AG08396 (cell line): ENCODE results near the gene OR2A42.
"Not testable (repeated sequence)": the region's sequence is repeated elsewhere in the genome, so short reads cannot be mapped to it uniquely, and the experiment has no call there.

Source experiments
- DNase-seq: peaks from one replicate; pipeline ENCODE4 v3.0.0; 2012; ENCODE audit warnings: low spot score, mixed read lengths

OR2A42 gene

GRCh38 chr7:144239365-144239764, at the start of gene OR2A42:
Gene OR2A42 (minus strand): TSS chr7:144239605. CDS start chr7:144232843, 6,762 bp downstream.
- DNase-seq, result not testable (repeated sequence)

- not testable (repeated sequence) for DNase-seq
These were observed 47.9 kb upstream of the OR2A42 start for GRCh38 chr7:144287171-144287784.

GRCh38 chr7:144283716-144284115, 44.3 kb upstream of the OR2A42 start:
- not testable (repeated sequence) for DNase-seq

GRCh38 chr7:144282490-144282889, 43.1 kb upstream of the OR2A42 start:
- not testable (repeated sequence) for DNase-seq

GRCh38 chr7:144281981-144282380, 42.6 kb upstream of the OR2A42 start:
- DNase-seq, result not testable (repeated sequence)

- DNase-seq, result not testable (repeated sequence)
These were observed 40.6 kb upstream of the OR2A42 start for GRCh38 chr7:144280010-144280409.

GRCh38 chr7:144275281-144275680, 35.9 kb upstream of the OR2A42 start:
- DNase-seq, result not testable (repeated sequence)

- not testable (repeated sequence) for DNase-seq
These were observed 29.8 kb upstream of the OR2A42 start, which contains the start of gene CTAGE8 for GRCh38 chr7:144269188-144269587. Gene CTAGE8 (minus strand): TSS chr7:144269288. CDS start chr7:144269250, 38 bp downstream.

GRCh38 chr7:144264692-144265091, 25.3 kb upstream of the OR2A42 start, which contains the start of gene OR2A7:
Gene OR2A7 (minus strand): TSS chr7:144264792. CDS start chr7:144259628, 5,164 bp downstream.
- not testable (repeated sequence) for DNase-seq

GRCh38 chr7:144262128-144262527, 22.7 kb upstream of the OR2A42 start:
- DNase-seq, result not testable (repeated sequence)

GRCh38 chr7:144259067-144259466, 19.7 kb upstream of the OR2A42 start:
- not testable (repeated sequence) for DNase-seq

GRCh38 chr7:144256112-144256511, 16.7 kb upstream of the OR2A42 start:
- peak; percentile 2 for DNase-seq

- no peak for DNase-seq
These were observed 16.1 kb upstream of the OR2A42 start for GRCh38 chr7:144255471-144255897.

GRCh38 chr7:144252307-144252706, 12.9 kb upstream of the OR2A42 start:
- DNase-seq, result not testable (repeated sequence)

GRCh38 chr7:144247674-144248330, 8.4 kb upstream of the OR2A42 start:
- DNase-seq, result not testable (repeated sequence)

- DNase-seq, result not testable (repeated sequence)
These were observed 7.6 kb upstream of the OR2A42 start for GRCh38 chr7:144246967-144247366.

GRCh38 chr7:144245372-144245771, 6.0 kb upstream of the OR2A42 start:
- DNase-seq, result not testable (repeated sequence)

GRCh38 chr7:144238530-144239082, 799 bp downstream of the OR2A42 start:
- not testable (repeated sequence) for DNase-seq

- DNase-seq, result not testable (repeated sequence)
These were observed 6.4 kb downstream of the OR2A42 start for GRCh38 chr7:144233039-144233438.

GRCh38 chr7:144231027-144231426, 8.4 kb downstream of the OR2A42 start:
- DNase-seq, result not testable (repeated sequence)

GRCh38 chr7:144228810-144229209, 10.6 kb downstream of the OR2A42 start:
- DNase-seq, result not testable (repeated sequence)

- DNase-seq, result not testable (repeated sequence)
These were observed 12.5 kb downstream of the OR2A42 start for GRCh38 chr7:144226866-144227265.

- not testable (repeated sequence) for DNase-seq
These were observed 15.7 kb downstream of the OR2A42 start for GRCh38 chr7:144223675-144224074.
